ENCODE measurements around the gene SALL3.

DNA sequence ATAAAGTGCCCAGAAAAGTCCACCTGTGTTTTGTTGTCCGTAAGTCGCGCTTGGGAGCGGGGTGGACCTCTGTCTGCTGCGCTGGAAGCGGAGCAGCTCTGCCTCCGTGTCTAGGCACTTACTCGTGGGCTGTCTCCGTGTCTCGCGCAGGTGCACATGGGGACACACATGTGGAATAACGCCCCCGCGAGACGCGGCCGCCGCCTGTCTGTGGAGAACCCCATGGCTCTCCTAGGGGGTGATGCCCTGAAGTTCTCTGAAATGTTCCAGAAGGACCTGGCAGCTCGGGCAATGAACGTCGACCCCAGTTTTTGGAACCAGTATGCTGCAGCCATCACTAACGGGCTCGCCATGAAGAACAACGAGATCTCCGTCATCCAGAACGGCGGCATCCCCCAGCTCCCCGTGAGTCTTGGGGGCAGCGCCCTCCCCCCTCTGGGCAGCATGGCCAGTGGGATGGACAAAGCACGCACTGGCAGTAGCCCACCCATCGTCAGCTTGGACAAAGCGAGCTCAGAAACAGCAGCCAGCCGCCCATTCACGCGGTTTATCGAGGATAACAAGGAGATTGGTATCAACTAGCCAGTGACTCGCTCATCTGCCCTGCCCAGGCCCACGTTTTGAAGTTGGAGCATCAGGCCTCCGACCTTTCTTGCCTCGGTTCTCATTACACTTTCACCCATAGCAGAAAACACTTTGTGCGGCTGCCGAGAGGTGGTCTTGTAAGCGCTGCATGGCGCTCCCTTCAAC lies 17.3 kb downstream of the SALL3 start:
- TF ChIP-seq CTCF (IDR thresholded peaks at IDR 0.05; ENCODE audit: borderline replicate concordance, extremely low read depth, low read length, poor library complexity, severe bottlenecking) (no peak), EZH2 (IDR thresholded peaks at IDR 0.05; ENCODE audit: borderline replicate concordance, low read depth, low read length, severe bottlenecking) (no peak)
